NCI-H345 treated with DMSO at 0.1 percent for 48 hours (cell line): ENCODE results near the gene PLXNA2.

Experiments used
- DNase-seq: peaks from one replicate; lab custom pipeline; 2025; ENCODE audit not compliant: unreplicated experiment; lab: John Stamatoyannopoulos, UW

The PLXNA2 gene

GRCh38 chr1:208265122-208265469, 20.9 kb upstream of the PLXNA2 start:
- DNase-seq = no peak

- DNase-seq = no peak
Observed at GRCh38 chr1:208264469-208265121, 20.4 kb upstream of the PLXNA2 start.

GRCh38 chr1:208261874-208262273, 17.7 kb upstream of the PLXNA2 start:
- no peak for DNase-seq

- DNase-seq = no peak
Observed at GRCh38 chr1:208258277-208258676, 14.1 kb upstream of the PLXNA2 start.

- no peak for DNase-seq
Observed at GRCh38 chr1:208257351-208257750, 13.2 kb upstream of the PLXNA2 start.

- DNase-seq = no peak
Observed at GRCh38 chr1:208256556-208256955, 12.4 kb upstream of the PLXNA2 start.

GRCh38 chr1:208256091-208256490, 11.9 kb upstream of the PLXNA2 start:
- no peak for DNase-seq

- DNase-seq = no peak
Observed at GRCh38 chr1:208254862-208255261, 10.7 kb upstream of the PLXNA2 start.

GRCh38 chr1:208254376-208254775, 10.2 kb upstream of the PLXNA2 start:
- DNase-seq = no peak

GRCh38 chr1:208252836-208253576, 8.8 kb upstream of the PLXNA2 start:
- no peak for DNase-seq

GRCh38 chr1:208251911-208252835, 8.0 kb upstream of the PLXNA2 start:
- no peak for DNase-seq

GRCh38 chr1:208251015-208251414, 6.8 kb upstream of the PLXNA2 start:
- DNase-seq = no peak

- no peak for DNase-seq
Observed at GRCh38 chr1:208250613-208251012, 6.4 kb upstream of the PLXNA2 start.

- no peak for DNase-seq
Observed at GRCh38 chr1:208248991-208249696, 5.0 kb upstream of the PLXNA2 start.

GRCh38 chr1:208248307-208248801, 4.2 kb upstream of the PLXNA2 start:
- DNase-seq = no peak

- DNase-seq = no peak
Observed at GRCh38 chr1:208247696-208248095, 3.5 kb upstream of the PLXNA2 start.

- DNase-seq = peak; percentile 86
Observed at GRCh38 chr1:208245185-208245705, 1.1 kb upstream of the PLXNA2 start.

- no peak for DNase-seq
Observed at GRCh38 chr1:208243527-208243966, 637 bp downstream of the PLXNA2 start.

- no peak for DNase-seq
Observed at GRCh38 chr1:208242941-208243526, 1.1 kb downstream of the PLXNA2 start.

GRCh38 chr1:208242146-208242545, 2.0 kb downstream of the PLXNA2 start:
- DNase-seq = no peak
